CD4-positive, alpha-beta T cell treated with Interleukin-17A for 4 hours (primary cell): ENCODE data around the gene MCM6.

Experiments used
- DNase-seq: peaks from one replicate; pipeline ENCODE4 v3.0.0-alpha.2; 2020; ENCODE audit warnings: mixed read lengths

MCM6 gene

DNA sequence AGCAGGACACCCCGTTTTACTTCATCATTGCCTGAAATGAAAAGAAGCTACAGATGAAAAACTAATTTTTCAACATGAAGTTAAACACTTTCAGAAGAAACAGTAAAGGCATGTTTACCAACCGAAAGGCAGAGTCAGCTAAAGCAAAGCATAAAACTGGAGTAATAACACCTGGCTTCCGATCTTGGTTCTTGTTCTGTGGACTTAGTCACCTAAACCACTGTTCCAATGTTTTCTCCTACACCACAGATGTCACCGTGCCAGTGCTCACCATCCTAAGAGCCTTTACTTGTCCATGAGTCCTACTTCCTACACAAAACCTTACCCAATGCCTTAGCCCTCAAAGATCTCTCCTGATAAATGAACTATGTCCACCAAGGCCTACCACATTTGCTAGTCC is 13.5 kb downstream of the MCM6 start:
- DNase-seq: no peak

DNA sequence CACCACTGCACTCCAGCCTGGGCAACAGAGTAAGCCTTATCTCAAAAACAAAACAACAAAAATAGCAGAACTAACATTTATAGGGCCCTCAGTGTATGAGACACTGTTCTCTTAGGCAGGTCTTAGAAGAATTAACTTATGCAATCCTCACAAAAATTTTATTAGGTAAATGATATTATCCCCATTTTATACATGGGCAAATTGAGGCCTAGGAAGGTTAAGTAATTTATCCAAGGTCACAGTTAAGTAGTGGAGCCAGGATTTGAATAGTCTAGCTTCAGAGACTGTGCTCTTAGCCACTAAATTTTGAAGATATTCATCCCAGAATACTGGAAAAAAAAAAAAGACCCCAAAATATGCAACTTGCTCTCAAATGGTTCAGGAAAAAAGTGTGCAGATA is 22.8 kb downstream of the MCM6 start:
- DNase-seq: no peak

DNA sequence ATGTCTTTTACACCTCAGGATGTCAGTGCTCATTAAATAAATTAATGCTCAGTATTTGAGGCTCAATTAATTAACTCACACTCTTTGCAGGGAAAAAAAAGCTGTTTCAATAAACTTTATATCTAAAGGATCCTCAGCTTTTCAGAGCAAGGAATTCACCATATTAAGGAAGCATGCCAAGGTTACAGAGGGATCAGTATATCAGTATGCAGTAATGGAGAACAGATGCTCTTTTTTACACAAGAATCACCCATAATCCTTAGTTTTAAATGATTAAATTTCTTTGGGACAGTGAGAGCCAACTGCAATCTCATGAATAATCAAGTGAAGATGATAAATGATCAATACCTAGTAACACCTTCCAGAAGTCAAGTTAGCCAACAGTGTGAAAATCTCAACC is 24.4 kb downstream of the MCM6 start:
- no peak for DNase-seq

DNA sequence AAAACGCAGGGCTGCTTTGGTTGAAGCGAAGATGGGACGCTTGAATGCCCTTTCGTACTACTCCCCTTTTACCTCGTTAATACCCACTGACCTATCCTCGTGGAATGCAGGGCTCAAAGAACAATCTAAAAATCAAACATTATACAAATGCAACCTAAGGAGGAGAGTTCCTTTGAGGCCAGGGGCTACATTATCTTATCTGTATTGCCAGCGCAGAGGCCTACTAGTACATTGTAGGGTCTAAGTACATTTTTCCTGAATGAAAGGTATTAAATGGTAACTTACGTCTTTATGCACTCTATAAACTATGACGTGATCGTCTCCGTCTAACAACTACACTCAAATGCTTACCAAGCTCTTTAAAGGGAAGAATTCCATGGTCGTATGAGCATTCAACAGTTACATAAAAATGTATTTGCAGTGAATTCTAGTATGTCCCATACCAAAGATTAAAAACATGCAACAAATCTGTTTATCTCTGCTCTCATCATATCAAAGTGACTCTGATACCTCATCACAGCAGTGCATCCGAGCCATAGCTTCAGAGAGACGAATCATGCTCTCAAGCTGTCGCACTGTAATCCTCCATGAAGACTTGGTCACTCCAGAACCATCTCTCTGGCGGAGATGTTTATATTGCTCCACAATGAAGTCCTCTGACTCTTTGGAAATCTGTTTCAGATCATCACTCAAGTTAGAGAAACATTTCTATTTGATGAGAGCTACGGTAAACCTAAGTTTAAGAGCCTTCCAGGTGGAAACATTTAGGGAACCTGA is 25.2 kb downstream of the MCM6 start:
- DNase-seq: no peak

DNA sequence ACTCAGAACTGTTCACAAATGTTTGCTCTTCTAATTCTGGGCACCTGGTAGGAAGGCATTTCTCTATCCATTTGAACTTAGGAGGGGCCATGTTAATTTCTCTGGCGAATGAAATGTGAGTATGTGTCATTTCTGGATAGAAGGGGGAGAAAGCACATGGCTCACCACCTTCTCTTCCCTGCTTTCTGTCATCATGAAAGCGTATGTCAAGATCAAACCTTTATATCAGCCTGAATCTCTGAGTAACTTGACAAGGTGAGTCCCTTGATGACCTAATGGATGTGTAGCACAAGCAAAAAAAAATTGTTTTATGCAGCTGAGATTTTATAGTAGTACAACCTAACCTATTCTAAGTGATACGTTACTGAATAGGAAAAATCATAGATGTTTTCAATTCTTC is 27.2 kb downstream of the MCM6 start:
- no peak for DNase-seq

DNA sequence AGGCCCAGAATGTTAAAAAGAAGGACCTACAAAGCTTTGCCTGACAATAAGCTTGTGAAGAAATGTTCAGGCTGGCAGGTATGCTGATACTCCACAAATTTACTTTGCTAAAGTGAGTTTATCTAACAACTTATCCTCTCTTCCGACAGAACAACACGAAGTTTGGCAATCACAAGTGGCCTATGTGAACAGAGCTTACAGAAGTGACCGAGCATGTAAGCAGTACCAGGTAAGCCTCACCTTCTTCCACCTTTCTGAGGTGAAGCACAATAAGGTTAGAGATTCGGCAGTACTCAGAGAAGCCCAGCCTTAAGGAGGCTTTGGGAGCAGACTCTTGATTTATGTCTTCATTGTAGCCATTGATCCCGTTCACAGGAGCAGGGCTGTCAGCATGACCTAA is 30.2 kb downstream of the MCM6 start:
- no peak for DNase-seq

DNA sequence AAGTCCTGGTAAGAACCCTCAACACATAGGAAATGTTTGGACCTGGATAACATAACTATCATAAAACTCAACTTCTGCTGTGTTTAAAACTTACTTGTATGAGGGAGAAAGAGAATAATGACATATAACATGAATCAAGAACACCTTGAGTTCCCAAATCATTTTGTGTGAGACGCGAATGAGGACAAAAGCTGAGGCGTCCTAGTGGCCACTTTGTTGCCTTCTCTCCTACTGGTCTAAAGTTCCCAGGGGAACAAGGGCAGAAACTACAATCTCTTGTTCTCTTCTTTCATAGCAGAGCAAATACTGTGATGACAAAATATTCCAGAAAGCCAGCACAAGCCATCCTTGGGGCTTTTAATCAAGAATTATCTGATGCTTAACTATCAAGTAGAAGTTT is 31.0 kb downstream of the MCM6 start:
- no peak for DNase-seq

DNA sequence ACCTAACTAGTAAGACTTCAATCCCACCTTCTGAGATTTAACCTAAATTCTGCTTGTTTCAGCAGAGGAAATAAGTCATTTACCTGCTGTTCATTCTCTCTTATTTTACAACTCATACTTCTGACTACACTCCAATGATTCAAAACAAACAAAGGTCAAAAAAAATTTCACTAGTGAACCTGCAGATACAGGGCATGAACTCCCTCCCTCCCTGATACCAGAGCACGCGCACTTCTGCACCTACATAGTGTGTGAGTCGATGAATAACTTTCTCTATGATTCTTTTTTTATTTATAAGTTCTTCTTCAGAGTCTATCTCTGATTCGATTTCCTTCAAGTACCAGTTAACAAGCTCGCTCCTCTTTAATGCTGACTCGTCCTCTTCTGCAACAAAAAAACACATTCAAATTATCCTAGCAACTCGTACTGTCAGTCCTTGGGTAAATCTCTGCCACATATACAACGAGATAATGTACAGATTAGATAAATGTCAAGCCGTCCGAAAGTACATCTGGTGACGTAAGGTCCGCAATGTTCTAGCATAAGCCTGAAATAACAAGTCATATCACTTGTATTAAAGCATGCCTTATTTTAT is 31.8 kb downstream of the MCM6 start:
- no peak for DNase-seq

DNA sequence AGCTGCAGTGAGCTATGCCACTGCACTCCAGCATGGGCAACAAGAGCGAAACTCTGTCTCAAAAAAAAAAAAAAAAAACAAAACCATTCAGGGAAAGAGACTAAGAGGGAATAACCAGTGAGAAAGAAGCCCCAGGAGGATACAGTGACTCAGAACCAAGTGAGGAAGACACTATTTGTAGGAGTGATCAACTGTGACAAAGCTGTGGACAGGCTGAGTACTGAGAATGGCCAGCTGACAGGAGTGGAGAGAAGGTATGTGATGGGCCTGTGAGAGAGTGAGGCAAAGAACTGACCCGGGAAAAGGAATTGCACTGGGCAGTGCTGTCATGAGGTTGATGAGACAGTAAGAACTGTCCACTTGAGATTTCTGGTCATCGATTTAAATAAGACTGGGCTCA is 32.6 kb downstream of the MCM6 start:
- DNase-seq: no peak

DNA sequence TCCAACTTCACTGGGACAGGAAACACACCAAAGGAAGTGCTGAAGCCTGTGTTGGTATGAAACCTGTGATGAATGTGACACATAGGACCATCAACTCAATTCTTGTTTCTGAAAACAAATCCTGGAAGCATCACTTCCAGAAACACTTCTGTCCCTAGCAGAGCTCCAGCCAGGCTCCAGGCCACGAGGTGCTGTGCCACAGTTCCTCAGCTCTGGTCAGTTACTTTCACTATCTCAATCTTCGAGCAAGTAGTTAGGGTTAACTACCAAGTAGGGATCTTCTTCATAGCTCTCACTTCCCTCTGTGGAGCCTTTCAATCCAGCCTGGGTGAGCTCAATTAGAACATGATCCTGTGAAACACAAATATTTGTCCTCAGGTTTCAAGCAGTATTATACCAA is 35.6 kb downstream of the MCM6 start:
- DNase-seq: no peak

DNA sequence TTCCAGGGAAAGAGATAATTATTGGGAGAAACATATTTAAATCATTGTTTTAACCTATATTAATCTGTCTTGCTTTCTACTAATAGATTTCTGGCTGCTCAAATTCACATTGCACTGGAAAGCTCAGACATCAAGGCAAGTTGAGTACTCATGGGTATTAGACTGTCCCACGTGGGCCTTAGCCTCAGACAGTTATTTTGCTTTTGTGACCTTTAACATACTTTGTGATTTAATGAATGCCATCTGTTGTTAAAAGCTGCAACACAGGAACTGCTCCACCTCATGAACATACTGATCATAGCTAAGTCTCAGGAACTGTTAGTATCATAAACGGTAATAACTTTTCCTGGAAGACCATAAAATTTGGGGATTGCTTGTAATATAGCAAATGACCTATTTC is 36.5 kb downstream of the MCM6 start:
- DNase-seq: no peak

DNA sequence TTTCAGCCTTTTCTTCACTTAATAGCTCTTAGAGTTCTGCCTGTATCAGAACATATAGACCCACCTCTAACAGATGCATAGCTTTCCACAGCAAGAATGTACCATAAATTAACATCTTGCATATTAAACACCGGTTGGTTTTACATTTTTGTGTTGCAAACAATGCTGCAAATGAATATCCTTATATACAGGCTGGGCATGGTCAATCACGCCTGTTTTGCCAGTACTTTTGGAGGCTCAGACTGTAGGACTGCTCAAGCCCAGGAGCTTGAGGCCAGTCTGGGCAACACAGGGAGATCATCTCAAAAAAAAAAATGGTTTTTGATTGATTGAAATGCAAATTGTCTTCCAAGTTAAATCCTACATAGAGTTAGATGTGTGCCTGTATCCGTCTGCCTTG is 37.7 kb downstream of the MCM6 start:
- DNase-seq: no peak

DNA sequence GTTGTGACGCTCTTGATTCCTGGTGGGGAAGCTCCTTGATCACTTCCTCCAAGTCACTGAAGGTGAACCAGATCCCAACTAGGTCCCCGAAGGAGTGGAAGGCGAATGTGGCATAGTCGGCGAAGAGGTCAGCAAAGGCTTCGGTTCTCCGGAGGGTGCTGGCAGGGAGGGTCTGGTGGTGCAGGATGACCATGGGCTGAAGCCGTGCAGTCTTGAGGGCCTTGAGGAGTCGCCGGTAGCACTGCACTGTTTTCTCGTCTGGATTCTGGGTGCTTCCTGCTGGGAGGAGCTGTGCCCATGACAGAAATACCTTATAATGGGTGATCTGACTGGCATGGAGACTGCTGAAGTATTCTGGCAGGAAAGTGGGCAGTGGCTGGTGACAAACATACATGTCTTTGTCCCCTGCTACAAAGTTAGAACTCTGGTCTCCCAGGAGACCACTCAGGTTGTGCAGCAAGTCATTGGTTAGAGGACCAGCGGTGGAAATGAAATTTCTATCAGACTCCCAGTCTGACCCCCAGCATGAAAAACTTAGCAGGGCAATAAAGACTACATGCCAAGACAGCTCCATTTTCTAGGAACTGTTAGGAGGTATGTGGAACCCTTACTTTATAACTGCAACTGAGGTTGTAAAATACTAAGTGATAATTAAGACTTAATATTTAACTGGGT is 39.5 kb downstream of the MCM6 start, which contains the start of gene LCT:
LCT (minus strand) TSS at position 589 of the 675 bp plus-strand sequence; CDS start at position 574, 15 bp downstream.
- no peak for DNase-seq

DNA sequence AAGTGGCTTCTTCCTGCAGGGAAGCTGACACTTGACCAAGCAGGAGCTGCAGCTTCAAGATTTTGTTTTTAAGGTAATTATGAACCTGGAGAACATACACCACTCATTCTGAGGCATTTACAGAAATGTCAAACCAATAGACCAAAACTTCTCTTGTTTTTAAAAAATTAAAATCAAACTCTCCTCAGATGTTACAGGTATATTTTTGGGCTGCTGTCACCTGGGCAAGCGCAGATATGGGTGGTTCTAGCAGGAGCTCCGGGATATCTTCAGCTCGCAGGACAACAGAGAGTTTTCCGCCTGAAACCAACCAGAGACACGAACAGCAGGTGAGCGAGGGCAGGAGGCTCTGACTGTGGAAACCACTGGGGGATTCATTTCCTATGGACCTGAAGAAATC is 43.4 kb downstream of the MCM6 start:
- no peak for DNase-seq

DNA sequence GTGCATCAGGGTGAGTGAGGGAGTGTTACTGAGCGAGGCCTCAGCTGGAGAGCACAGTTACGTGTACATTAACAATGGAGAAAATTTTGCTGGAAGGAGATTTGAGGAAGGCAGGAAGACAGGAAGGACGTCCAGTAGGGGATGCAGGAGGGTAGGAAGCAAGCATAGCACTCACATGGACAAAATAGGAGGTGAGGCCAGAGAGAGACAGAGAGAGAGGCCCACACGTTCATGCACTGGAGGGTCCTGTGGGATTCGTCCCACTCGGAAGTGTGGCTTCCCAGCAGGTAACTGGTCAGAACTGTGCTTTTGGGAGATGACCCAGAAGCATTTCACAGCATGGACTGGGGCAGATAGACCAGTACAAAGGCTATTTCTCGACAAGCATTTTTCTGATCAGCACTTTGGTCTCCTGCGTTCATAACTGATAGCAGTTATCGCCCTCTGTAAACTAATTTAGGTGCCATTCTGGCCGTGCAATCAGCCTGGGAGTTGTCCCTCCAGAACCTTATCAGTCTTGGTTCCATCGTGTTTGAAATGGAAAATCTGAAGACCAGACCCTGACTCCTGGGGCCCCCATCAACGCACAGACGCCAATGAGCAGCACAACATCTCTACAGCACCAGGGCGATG is 44.9 kb downstream of the MCM6 start:
- no peak for DNase-seq

DNA sequence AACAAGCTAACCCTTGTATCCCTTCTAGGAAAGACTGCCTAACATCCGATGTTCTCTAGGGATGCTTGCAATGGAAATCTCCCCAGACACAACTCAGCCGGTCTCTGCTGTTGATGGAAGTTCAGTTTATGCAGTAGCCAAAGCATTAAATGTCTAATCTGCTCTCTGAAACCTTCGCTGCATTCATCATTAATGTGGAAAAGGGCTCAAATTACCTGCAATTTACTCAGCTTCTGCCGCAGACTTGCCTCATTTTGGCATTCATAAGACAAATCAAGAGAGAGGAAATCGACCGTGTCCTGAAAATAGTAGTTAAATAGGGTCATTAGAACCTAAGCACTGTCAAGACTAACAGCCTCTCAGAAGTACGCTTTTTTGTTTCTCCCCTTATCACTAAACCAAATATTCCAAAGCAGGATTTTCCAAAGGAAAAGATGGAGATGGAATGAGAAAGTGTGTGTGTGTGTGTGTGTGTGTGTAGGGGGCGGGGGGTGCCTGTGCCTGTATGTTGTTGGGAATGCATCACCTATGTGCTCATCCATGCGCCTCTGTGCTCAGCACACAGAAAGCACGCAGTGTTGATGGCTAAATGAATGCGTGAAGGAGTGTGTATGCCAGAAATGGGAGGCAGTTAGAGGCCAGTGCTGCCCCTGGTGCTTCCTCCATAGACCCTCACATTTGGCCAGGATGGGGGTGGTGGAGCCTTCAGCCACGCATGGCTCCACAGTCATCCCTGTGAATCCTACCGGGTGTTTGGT is 46.7 kb downstream of the MCM6 start:
- no peak for DNase-seq

DNA sequence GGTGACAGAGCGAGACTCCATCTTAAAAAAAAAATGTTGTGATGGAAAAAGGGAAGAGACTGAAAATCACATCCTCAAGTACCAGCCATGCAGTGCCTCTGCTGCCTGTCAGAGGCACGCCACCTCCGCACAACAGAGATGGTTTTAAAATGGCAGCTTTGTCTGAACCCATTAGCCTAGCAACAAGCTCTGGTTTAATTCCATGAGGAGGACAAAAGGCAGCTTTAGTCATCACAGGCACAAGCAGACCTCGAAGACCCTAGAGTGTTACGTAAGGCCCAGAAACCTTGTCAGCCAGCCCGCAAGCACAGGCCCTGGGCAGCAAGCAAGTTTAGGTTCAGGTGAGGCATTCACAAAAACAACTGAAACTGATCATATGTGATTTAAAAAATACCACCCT is 49.7 kb downstream of the MCM6 start:
- no peak for DNase-seq

DNA sequence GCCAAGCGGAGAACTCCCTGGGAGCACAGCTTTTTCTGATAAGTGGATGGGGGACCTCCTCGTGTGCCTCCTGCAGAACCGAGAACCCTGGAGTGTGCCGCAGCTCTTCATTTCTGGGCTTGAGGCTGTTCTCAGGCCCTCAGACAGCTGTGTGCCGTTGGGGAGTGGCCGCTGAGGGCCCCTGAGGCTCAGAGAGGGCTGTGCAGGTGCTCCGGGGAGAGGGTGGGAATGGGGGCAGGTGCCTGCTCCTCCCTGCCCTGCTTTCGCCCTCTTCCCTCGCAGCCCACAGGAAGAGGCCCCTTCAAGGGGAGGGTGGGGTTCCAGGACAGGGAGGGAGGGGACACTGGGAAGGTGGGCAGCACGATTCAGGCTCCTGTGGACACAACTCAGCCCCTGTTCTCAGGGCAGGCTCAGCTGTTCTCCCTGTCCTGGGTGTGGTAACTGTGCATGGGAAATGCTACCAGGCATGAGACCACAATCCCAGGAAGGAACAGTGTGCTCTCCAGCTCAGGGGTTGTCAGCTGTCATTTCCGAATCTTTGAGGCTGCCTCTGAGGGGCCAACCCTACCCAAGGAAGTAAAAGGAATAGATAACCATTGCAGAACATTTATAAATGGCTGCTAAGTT is 50.6 kb downstream of the MCM6 start:
- DNase-seq: no peak

DNA sequence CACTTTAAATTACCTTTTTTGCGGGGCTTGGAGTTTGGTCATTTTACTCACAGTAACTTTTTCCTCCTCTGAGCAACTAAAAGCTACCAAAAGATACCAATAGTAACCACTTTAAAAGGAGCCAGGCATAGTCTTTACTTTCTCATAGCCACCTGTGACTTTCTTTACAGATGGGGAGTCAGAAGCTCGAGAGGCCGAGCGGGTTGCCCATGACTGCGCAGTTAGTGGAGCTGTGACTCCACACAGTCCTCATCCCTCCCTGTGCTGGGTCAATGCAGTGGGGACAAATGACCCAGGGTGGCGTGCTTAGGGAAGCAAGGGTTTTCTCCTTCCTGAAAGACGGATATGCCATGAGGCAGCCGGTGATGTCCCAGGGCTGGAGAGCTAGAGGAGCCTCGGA is 51.1 kb downstream of the MCM6 start:
- DNase-seq: no peak

DNA sequence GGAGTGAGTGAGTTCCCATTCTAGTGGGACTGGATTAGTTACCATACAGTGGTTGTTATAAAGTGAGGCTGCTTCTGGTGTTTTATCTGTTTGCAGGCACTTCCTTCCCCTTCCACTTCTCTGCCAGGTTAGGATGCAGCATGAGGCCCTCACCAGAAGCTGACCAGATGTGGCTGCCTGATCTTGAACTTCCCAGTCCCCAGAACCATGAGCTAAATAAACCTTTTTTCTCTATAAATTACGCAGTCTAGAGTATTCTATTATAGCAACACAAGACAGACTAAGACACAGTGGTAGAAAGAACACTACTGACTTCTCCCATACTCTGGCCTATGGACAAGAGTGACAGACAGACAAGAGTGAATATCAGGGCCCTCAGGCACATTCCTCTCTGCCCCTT is 53.4 kb downstream of the MCM6 start:
- no peak for DNase-seq

DNA sequence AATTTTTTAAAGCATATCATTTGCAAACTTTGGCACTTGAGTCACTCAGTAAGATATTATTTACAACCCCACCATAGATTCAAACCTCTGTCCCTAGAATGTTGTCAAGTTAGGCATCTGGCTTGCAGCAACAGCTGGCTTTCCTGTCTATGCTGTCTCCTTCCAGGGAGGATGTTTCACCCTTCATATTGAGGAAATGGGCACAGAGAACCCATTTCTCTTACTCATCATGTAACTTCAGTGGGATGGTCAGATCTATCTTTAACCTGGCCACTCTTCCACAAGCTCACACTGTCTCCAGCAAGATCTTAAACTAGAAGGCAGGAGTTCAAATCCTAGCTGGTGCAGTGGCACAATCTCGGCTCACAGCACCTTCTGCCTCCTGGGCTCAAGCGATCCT is 55.1 kb downstream of the MCM6 start:
- no peak for DNase-seq

DNA sequence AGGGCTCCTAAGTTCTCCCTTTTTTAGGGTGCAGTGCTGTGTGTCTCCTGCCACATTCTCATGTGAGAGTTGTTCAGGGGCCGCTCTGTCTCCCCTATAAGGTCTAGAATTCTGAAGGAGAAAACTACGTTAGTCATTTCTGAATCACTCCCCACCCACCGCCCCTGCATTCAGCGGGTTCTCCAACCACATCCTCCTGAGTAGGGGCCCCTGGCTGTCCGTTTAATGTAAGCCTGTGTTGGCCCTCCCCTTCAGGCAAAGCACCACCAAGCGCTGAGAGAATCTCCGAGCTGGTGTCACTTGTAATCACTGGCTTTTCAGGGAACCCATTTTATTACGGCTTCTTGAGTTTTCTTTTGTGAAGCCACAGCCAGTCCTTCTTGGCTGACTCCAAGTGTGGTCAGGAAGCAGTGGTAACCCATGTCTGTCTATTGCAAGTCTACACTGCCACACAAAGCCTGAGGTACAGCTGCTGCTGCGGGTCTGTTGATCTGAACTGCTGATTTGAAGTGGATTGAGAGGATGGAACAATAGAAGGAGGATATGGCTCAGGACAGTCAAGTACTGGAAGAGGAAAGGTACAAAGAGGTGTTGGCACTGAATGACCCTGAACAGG is 56.1 kb downstream of the MCM6 start:
- DNase-seq: peak; percentile 69
